GM19240 (cell line): ENCODE measurements around the gene TCF23.
"Not testable (repeated sequence)": the region's sequence is repeated elsewhere in the genome, so short reads cannot be mapped to it uniquely, and the experiment has no call there.

Source experiments
- DNase-seq: peaks from one replicate; pipeline ENCODE4 v3.0.0; 2011; ENCODE audit warnings: low spot score; ENCODE audit not compliant: insufficient read length

TCF23 gene

DNA sequence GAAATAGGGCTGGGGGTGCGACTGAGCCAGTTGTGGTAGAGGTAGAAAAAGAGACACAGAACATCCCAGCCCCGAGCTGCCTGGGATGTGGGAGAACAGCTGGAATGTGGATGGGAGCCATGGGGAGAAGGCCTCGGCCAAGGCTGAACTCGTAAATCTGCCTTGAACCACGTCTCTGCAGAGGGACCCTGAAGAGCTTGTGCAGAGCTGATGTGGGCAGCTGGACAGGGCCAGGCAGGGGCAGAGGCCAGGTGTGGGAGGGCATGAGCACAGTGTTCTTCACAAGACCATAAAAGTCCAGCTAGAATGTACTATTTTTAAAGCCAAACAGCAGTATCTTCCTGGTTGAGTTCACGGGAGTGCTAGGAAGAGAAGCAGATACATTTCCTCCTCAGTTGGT, 5.7 kb downstream of the TCF23 start:
- no peak for DNase-seq

DNA sequence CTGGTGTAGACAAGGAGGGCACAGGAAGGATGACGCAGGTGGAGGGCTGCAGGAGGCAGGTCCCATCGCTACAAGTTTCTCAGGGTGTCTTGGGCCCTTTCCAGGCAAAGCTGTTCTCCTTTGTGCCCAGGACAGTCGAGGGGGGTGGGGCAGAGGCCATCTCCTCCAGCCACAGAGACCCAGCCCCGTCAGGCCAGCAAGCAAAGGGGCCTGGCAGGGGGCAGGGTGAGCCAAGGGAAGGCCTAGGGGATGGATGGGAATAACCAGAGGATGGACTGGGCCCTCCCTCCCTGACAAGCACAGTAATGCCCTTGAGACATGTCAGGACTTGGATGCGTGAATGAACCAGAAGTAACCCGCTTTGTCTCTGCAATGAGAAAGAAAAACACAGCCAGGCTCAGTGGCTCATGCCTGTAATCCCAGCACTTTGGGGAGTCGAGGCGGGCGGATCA, 6.3 kb downstream of the TCF23 start:
- DNase-seq = no peak

GRCh38 chr2:27158468-27158867, 9.7 kb downstream of the TCF23 start:
- no peak for DNase-seq

GRCh38 chr2:27159271-27159670, 10.5 kb downstream of the TCF23 start:
- no peak for DNase-seq

DNA sequence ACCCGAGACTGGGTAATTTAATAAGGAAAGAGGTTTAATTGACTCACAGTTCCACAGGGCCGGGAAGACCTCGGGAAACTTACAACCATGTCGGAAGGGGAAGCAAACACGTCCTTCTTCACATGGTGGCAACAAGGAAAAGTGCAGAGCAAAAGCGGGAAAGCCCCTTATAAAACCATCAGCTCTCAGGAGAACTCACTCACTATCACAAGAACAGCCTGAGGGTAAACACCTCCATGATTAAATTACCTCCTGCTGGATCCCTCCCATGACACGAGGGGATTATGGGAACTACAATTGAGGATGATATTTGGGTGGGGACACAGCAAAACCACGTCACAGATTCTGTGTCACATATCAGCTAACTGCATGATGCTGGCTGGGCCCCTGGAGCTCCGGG, 11.4 kb downstream of the TCF23 start:
- no peak for DNase-seq

- DNase-seq = no peak
Observed at GRCh38 chr2:27162151-27163121, 13.6 kb downstream of the TCF23 start.

- no peak for DNase-seq
Observed at GRCh38 chr2:27164960-27165763, 16.4 kb downstream of the TCF23 start.

DNA sequence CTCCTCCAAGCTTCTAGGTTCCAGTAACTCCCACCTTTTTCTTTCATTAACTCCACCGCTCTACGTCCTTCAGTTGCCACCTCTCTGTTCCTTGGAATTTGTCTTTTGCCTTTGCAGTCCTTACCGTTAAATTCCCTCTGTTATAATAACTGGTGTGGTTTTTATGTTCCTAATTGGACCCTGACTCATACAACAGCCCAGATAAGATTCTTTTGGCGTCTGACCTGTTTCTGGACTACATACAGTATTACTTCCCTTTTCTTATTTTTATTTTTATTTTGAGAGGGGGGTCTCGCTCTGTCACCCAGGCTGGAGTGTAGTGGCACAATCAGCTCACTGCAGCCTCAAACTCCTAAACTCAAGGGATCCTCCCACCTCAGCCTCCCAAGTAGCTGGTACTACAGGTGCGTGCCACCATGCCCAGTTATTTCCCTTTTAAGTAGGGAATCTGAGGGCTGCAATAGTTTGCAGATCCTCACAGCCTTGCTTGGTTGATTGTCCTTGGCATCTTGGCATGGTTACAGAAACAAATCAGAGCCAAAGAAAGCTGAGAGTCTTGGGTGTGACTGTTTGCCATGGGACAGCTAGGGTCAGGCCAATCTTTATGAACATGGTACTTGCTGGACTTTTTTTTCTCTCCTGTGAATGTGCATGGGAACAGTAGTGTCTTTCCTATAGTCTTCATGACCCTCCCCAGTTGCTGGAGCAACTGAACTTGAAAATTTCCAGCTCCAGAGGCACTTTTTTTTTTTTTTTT, 22.0 kb downstream of the TCF23 start:
- DNase-seq = no peak

- no peak for DNase-seq
Observed at GRCh38 chr2:27171351-27171848, 22.6 kb downstream of the TCF23 start.

DNA sequence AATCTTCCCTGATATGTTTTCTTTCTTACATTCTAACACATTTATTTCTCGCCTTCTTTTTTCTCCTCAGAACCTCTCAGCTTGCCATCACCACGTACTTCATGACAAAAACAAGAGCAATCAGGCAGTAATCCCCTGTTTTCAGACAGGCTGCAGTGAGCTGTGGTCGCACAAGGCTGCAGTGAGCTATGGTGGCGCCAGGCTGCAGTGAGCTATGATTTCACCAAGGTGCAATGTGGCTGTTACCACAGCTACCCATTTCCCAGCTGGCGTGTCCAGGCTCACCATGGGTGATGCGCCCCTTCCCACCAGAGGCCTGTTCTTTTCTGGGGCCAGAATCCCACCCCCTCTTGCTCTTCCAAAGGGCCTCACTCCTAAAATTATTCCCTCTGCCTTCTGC, 25.8 kb downstream of the TCF23 start:
- no peak for DNase-seq

GRCh38 chr2:27175330-27175729, 26.5 kb downstream of the TCF23 start:
- DNase-seq = no peak

DNA sequence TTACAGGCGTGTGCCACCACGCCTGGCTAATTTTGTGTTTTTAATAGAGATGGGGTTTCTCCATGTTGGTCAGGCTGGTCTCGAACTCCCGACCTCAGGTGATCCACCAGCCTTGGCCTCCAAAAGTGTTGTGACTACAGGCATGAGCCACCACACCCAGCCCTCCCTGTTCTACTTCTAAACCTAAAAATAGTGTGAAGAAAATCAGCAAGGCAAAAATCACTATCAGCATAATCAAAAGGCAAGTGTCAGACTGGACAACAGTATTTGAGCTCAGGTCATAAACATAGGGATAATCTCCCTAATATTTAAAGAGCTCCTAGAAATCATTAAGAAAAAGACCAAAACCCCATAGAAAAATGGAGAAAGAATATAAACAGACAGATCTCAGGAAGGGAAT, 27.0 kb downstream of the TCF23 start:
- not testable (repeated sequence) for DNase-seq

DNA sequence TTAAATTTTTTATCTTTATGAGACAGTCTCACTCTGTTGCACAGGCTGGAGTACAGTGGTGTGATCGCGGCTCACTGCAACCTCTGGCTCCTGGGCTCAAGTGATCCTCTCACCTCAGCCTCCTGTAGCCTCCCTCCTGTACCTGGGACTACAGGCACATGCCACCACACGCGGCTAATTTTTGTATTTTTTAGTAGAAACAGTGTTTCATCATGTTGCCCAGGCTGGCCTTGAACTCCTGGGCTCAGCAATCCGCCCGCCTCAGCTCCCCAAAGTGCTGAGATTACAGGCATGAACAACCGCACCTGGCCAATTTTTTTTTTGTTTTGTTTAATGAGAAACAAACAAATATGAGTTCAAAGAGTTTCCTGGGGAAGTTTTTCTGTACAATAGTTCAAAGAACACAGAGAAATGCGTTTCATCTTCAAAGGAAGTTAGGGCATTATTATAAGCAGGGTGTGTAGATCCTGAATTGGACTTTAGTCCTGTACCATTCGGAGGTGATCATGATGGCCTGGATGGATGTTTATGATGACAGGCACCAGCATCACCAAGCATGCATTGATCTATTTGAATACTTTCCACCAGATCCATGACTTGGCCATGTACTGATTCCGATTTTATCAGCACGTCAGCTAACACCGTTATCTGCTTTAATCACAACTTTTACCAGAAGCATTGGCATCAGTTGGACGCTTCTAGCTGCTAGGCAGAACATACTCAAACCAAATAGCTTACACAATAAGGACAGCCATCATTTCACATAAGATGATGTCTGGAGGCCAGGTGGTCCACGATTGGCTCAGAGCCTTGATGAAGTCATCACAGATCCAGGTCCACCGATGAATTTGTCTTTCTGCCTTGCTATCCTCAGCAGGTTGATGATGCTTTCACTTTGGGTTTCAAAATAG, 28.9 kb downstream of the TCF23 start:
- DNase-seq = no peak

GRCh38 chr2:27178469-27178868, 29.7 kb downstream of the TCF23 start:
- no peak for DNase-seq

- no peak for DNase-seq
Observed at GRCh38 chr2:27179344-27180000, 30.7 kb downstream of the TCF23 start.

DNA sequence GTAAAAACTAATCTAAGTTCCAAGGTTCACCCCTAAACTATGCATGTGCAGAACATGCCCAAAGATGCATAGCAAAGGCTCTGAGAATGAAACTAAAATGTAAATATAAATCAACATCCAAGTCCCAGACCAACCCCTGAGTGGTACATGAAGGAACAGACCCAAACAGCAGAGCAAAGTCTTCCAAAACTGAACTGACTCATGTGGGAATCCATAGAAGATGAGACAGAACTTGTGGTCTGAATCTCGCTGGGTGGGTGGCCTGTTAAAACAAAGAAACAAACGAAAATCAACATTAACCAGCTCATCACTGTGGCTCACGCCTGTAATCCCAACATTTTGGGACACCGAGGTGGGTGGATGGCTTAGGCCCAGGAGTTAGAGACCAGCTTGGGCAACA, 33.5 kb downstream of the TCF23 start:
- no peak for DNase-seq

GRCh38 chr2:27184115-27184514, 35.3 kb downstream of the TCF23 start:
- DNase-seq = no peak

DNA sequence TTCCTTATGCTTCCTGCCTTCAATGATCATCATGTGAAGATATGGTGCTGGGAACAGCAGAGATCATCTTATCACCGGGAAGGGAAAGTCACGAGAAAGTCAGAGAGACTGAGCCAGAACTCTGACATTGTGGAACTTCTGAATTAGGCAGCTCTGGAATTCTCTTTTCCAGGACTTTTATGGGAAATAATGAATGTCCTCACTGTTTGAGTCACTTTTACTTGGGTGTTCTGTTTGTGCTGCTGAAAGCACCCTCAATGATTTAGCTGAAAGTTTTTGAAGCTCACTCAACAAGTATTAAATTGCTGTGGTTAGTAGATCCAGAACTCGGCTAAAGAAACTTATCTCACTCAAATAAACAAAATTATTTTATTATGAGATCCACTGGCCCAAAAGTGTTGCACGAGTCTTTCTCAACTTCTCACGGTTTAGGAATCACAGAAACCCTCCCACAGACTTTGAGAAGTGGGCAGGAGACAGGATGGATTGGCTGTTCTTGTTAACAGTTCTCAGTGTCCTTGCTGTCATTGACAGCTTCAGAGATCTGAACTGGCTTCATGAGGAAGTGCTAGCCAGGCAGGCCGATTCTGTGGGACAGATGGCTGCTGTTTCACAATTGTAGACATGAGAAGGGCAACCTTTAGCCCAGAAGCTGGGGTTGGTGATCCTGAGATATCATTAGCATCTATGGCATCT, 36.7 kb downstream of the TCF23 start:
- DNase-seq = no peak
